Ishikawa (cell line): ENCODE measurements around the gene NUB1.

ENCODE experiments used
- RAD21 ChIP-seq: IDR thresholded peaks from 2 replicates; pipeline ENCODE4 v1.6.1; 2012; ENCODE audit warnings: low read depth
- TAF1 ChIP-seq: IDR thresholded peaks from 2 replicates; pipeline ENCODE4 v1.6.1; 2012; ENCODE audit warnings: low read depth, mild to moderate bottlenecking
- TF ChIP-seq, protein P1 (sequence below): IDR thresholded peaks from 2 replicates; pipeline ENCODE4 v1.6.1; 2012; ENCODE audit warnings: low read depth, mild to moderate bottlenecking

DNA sequence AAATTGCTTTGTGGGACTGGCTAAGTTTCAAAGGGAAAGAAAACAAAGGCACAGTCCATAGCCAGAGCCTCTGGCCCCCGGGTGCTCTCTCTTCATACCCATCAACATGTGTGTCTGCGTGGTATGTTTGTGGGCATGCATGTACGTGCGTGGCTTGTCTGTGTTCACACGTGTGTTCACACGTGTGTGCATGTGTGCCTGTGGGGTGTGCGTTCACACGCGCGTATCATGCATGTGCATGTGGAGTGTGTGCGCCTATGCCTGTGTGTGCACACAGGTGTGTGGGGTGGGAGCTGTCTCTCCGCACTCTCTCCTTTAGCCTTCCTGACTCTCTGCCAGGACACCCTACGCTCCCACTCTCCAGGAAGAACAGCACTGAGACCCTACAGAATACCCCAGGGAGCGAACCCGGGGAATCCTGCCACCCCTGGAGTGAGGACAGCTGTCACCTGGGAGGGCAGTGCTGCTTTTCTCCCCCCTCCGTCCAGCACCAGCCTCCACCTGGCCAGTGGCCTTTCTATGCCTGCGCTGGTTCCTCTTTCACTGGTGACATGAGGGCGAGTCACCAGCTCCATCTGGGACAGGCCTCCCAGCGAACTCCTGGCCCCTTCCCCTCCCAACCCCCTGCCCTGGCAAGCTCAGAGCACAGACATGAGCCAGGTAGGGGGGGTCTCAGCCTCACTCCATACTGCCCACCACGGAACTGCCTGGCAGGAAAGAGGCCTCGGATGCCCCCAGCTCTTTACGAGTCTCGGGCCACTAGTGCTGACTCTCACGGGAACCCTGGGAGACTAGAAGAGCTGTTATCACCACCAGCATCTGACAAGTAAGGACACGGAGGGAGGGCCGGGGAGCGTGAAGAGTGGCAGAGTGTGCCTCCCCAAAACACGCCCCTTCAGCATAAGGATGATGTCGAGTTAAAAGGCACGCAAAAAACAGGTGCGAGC lies 51.7 kb downstream of the NUB1 start:
- no peak for TF ChIP-seq RAD21
- TF ChIP-seq, protein P1, sequence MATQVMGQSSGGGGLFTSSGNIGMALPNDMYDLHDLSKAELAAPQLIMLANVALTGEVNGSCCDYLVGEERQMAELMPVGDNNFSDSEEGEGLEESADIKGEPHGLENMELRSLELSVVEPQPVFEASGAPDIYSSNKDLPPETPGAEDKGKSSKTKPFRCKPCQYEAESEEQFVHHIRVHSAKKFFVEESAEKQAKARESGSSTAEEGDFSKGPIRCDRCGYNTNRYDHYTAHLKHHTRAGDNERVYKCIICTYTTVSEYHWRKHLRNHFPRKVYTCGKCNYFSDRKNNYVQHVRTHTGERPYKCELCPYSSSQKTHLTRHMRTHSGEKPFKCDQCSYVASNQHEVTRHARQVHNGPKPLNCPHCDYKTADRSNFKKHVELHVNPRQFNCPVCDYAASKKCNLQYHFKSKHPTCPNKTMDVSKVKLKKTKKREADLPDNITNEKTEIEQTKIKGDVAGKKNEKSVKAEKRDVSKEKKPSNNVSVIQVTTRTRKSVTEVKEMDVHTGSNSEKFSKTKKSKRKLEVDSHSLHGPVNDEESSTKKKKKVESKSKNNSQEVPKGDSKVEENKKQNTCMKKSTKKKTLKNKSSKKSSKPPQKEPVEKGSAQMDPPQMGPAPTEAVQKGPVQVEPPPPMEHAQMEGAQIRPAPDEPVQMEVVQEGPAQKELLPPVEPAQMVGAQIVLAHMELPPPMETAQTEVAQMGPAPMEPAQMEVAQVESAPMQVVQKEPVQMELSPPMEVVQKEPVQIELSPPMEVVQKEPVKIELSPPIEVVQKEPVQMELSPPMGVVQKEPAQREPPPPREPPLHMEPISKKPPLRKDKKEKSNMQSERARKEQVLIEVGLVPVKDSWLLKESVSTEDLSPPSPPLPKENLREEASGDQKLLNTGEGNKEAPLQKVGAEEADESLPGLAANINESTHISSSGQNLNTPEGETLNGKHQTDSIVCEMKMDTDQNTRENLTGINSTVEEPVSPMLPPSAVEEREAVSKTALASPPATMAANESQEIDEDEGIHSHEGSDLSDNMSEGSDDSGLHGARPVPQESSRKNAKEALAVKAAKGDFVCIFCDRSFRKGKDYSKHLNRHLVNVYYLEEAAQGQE, result no peak
- TF ChIP-seq TAF1, result no peak
